Esophagus muscularis mucosa (tissue), 4 donors: ENCODE results near the gene UBE2E3. TPM values are rescaled to one million over a fixed set of nuclear protein-coding genes. Genes with fewer than 3 reads are reported as not detected.

Experiments used
- DNase-seq: peaks from one replicate; pipeline ENCODE4 v3.0.0-alpha.2; 2017; ENCODE audit errors: extremely low spot score
- H3K27ac ChIP-seq, 4 donors: fragments of 200-600 bp; sonication (generic); replicated peaks in 1 of 4; 1 replicate in 3 of 4; 2 replicates in 1 of 4; pipeline ENCODE4 v1.5.1; 2016 to 2019; ENCODE audit warnings: mild to moderate bottlenecking in 1 of 4
- H3K27me3 ChIP-seq, 4 donors: fragments of 200-600 bp; sonication (generic); one replicate each; pipeline versions ENCODE4 v1.5.1 to v1.6.0; 2016 to 2019
- H3K36me3 ChIP-seq, 4 donors: fragments of 200-600 bp; sonication (generic); one replicate each; pipeline ENCODE4 v1.5.1; 2016 to 2019
- H3K4me1 ChIP-seq, 4 donors: fragments of 200-600 bp; sonication (generic); one replicate each; pipeline ENCODE4 v1.5.1; 2016 to 2019
- H3K4me3 ChIP-seq, 4 donors: fragments of 200-600 bp; sonication (generic); 1 replicate in 2 of 4; 2 replicates in 2 of 4; pipeline ENCODE4 v1.5.1; 2016 to 2019; ENCODE audit warnings: mild to moderate bottlenecking in 4 of 4, moderate library complexity in 1 of 4
- H3K9me3 ChIP-seq, 4 donors: fragments of 200-600 bp; sonication (generic); 1 replicate in 3 of 4; 2 replicates in 1 of 4; pipeline ENCODE4 v1.5.1; 2016 to 2019
- CTCF ChIP-seq, 3 experiments: fragments of 200-600 bp in 2 of 3; fragments of 450-650 bp in 1 of 3; sonication (generic) in 2 of 3; IDR thresholded peaks; one replicate each; pipeline ENCODE4 v1.5.1; 2017 to 2019; ENCODE audit warnings: antibody characterized with exemption in 3 of 3, mild to moderate bottlenecking in 2 of 3, moderate library complexity in 1 of 3
- EP300 ChIP-seq: sonication (generic); formaldehyde crosslinking; IDR thresholded peaks from one replicate; pipeline ENCODE4 v1.6.1; 2017; ENCODE audit warnings: antibody characterized with exemption
- POLR2A ChIP-seq: fragments of 450-650 bp; IDR thresholded peaks from one replicate; pipeline ENCODE4 v1.6.1; 2017; ENCODE audit warnings: antibody characterized with exemption, moderate library complexity, mild to moderate bottlenecking, low read depth
- POLR2AphosphoS5 ChIP-seq, 2 donors: sonication (generic); formaldehyde crosslinking; IDR thresholded peaks; one replicate each; pipeline ENCODE4 v1.6.1; 2017; ENCODE audit warnings: antibody characterized with exemption in 2 of 2
- WGBS: methylation state at CpG from one replicate; pipeline ENCODE4 v1.1.5; 2018; 5-methylcytosine and 5-hydroxymethylcytosine counted together
- intact Hi-C: fragments of 100-400 bp; cut with DNase I; formaldehyde crosslinking; loops from one replicate; pipeline ENCODE4 v1.15.1; 2023
- total RNA-seq, 4 donors: library from RNA; depleted of rRNA; stranded (reverse); fragments of >200 nt; gene quantifications; one replicate each; pipeline versions ENCODE4 v1.1.0 to v1.2.1, GENCODE V29; 2016

UBE2E3 gene
- total RNA-seq, 4 donors from 2014 or later: 32.8 to 57.7 (median 40.2) TPM

DNA sequence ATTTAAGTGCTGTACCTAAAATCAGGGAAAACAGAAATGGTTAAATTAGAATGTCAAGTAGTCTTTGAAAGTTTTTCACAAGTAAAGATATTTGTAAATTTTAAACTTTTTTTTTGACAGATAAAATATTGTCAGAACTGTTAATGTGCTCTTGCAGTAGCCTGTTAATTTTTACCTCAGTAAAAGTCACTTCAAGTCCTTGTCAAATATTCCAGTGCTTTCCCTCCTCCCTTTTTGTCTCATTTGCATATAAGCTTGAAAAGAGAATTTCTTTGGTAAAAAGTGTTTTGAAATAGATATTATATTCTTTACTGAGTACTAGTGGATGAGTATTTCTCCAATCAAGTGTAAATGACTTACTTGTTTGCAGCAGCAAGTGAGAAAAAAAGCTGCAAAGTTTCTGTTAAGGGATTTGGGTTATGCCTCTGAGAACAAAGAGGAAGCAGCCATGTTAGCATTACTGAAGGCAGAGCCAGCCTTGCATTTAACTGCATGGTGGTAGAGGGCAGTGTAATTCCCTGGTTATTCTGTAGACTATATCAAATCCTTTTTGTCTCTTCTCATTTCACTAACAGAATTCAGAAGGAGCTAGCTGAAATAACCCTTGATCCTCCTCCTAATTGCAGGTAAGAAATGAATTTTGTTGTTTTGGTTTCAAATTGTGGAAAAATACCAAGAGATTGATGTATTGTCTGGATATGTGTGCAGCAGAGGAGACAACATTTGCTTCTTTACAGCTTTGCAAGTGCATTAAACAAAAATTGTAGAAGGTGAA lies 3.2 kb downstream of the UBE2E3 start:
- intact Hi-C loops: loop anchor here (5.0 kb wide), 1 partner anchor 976 kb away; the partner anchor contains the start of gene CWC22
- H3K9me3 ChIP-seq: no peaks in the 10 kb centered on the region
- TF ChIP-seq POLR2AphosphoS5 (IDR thresholded peaks at IDR 0.05) (no peak), EP300 (no peak), CTCF (IDR thresholded peaks at IDR 0.05) (peak; percentile 27 to 36 (median 28)), POLR2A (no peak)
- H3K4me1 ChIP-seq: peaks cover 46 to 73% (median 61%) of the 10 kb centered on the region in 4 donors
- no peak for DNase-seq
- no peaks in the 10 kb centered on the region for H3K36me3 ChIP-seq
- peak overlapping the region in 1 of 4 donors; percentile 19 for H3K4me3 ChIP-seq
- H3K27ac ChIP-seq: no peak overlapping the region
- no peaks in the 10 kb centered on the region for H3K27me3 ChIP-seq

DNA sequence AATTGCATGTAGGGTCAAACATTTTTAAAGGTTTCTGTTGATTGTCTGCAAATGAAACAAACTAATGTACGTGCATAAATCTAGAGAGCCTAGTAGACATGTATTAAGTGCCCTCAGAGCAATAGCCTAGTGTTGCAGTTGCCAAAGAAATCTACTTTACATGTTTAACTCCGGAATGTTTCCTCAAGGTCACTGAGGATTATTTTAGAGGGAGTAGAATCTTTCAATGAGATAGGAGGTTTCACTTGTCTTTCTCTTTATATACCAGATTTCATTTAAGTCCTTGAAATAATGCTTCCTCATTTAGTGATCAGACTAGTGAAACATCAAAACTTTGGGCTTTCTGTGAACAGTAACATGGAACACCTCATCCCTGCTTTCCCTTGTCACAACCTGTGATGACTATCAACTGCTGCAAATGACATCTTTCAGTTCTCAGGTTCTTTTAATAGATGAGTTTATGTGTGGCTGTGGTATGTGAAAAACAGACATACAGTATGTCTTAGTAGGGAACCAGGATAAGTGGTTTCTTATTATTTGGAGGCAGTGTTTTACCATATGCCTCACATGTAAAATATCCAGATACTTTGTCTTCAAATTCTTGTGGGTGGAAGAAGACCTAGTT lies 5.5 kb downstream of the UBE2E3 start:
- no peak for DNase-seq
- Histone ChIP-seq H3K9me3 (no peaks in the 10 kb centered on the region), H3K4me1 (peaks cover 38 to 73% (median 56%) of the 10 kb centered on the region in 4 donors), H3K27me3 (no peaks in the 10 kb centered on the region), H3K36me3 (no peaks in the 10 kb centered on the region), H3K4me3 (no peak overlapping the region), H3K27ac (no peak overlapping the region)
- intact Hi-C loops: no loop called here
- 54% methylated on average over 2 of the region's 2 CpGs for WGBS
- no peak for TF ChIP-seq EP300

DNA sequence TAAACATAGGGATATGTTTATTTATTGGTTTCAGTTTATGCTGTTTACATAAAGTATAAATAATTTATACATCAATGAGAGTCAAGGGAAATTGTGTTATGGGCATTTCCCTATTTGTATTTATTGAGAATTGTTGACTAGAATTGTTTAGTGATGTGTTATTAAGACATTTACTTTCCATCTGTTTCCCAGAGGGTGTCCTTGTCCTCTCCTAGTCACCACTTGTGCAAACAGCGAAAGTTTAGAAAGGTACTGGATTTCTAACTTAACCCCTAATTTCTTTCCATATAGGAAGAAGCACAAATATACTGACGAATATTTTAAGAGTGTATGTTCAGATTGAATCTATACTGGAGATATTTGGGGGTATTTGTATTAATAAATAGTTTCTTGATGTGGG lies 6.7 kb downstream of the UBE2E3 start:
- DNase-seq: no peak
- H3K27ac ChIP-seq: no peak overlapping the region
- no peak overlapping the region for H3K4me3 ChIP-seq
- H3K27me3 ChIP-seq: no peaks in the 10 kb centered on the region
- H3K4me1 ChIP-seq: peaks cover 36 to 66% (median 51%) of the 10 kb centered on the region in 4 donors
- WGBS: 98% methylated on average over 2 of the region's 2 CpGs
- H3K9me3 ChIP-seq: no peaks in the 10 kb centered on the region
- H3K36me3 ChIP-seq: no peaks in the 10 kb centered on the region
- TF ChIP-seq POLR2A: no peak
- TF ChIP-seq EP300: no peak
- no peak for TF ChIP-seq POLR2AphosphoS5 (IDR thresholded peaks at IDR 0.05)
- no peak for TF ChIP-seq CTCF (IDR thresholded peaks at IDR 0.05)
- intact Hi-C loops: no loop called here

DNA sequence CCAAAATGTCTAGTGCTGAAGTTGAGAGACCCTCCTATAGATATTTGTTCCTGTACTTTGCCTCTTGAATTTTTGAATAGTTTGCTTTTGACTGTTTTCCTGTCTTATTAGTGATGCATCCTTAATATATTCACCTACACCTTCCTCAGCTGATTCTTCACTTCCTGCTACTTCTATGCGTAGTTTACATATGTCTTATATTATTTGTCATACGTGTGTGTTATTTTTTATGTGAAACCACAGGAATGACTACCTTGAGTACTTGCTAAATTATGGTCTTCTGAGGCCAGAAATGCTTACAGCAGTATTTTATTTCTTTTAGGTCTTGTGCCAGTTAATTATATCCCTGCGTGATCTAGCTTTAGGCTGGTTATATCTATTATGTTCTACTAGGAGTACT lies 9.9 kb downstream of the UBE2E3 start:
- Histone ChIP-seq H3K27ac (no peak overlapping the region), H3K36me3 (no peaks in the 10 kb centered on the region), H3K9me3 (no peaks in the 10 kb centered on the region), H3K4me3 (no peak overlapping the region), H3K27me3 (no peaks in the 10 kb centered on the region), H3K4me1 (peaks cover 5 to 57% (median 38%) of the 10 kb centered on the region in 4 donors)
- WGBS: 93% methylated on average over 3 of the region's 3 CpGs
- TF ChIP-seq CTCF (IDR thresholded peaks at IDR 0.05) (no peak), POLR2A (no peak), EP300 (no peak), POLR2AphosphoS5 (IDR thresholded peaks at IDR 0.05) (no peak)
- DNase-seq: no peak
- intact Hi-C loops: no loop called here

GRCh38 chr2:180990794-180991193 lies 10.4 kb downstream of the UBE2E3 start:
- H3K27ac ChIP-seq: no peak overlapping the region
- WGBS: 100% methylated on average over 1 of the region's 1 CpG

More at GRCh38 chr2:180990794-180991193, 10.4 kb downstream of the UBE2E3 start:
- peaks cover under 1 to 53% (median 33%) of the 10 kb centered on the region in 4 donors for H3K4me1 ChIP-seq
- intact Hi-C loops: no loop called here
- H3K27me3 ChIP-seq: no peaks in the 10 kb centered on the region
- TF ChIP-seq EP300 (no peak), POLR2A (no peak), CTCF (IDR thresholded peaks at IDR 0.05) (no peak), POLR2AphosphoS5 (IDR thresholded peaks at IDR 0.05) (no peak)
- no peak for DNase-seq
- H3K9me3 ChIP-seq: no peaks in the 10 kb centered on the region
- H3K36me3 ChIP-seq: no peaks in the 10 kb centered on the region
- H3K4me3 ChIP-seq: no peak overlapping the region
